ENCODE data around the gene UBE2L6. TPM values are rescaled to one million over a fixed set of nuclear protein-coding genes. Genes with fewer than 3 reads are reported as not detected.

Gene UBE2L6
- total and polyA plus RNA-seq, 12 donors: 34.4 to 108 (median 78.9) TPM

DNA sequence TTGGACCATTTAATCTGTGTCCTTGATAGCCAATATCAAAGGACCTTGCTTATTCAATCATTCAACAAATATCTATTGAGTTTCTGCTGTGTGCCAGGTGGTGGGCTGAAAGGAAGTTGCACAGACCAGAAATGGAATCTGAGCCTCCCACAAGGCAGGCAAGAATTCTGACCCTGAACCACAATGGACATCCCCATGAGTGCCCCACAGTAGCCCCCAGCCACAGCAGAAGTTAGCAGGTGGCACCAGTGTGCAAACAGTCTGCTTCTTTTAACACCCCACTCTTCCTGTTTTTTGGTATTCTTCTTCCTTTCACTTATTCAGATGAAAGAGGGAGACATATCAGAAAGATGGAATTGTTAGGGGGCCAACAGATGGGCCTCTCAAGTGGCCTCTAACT lies 17.8 kb upstream of the UBE2L6 start:
- intact Hi-C loops (cut with DNase I): no loop called here
- Histone ChIP-seq H3K4me1 (replicated peaks in 1 of 2) (no peaks in the 10 kb centered on the region), H3K27me3 (peaks cover 6% of the 10 kb centered on the region), H3K4me3 (no peak overlapping the region), H3K36me3 (replicated peaks in 1 of 2) (no peaks in the 10 kb centered on the region), H3K9me3 (replicated peaks in 1 of 3) (no peaks in the 10 kb centered on the region), H3K27ac (no peak overlapping the region)
- DNase-seq: no peak
- no peak for TF ChIP-seq POLR2A (IDR thresholded peaks at IDR 0.05)
- TF ChIP-seq, protein P1, sequence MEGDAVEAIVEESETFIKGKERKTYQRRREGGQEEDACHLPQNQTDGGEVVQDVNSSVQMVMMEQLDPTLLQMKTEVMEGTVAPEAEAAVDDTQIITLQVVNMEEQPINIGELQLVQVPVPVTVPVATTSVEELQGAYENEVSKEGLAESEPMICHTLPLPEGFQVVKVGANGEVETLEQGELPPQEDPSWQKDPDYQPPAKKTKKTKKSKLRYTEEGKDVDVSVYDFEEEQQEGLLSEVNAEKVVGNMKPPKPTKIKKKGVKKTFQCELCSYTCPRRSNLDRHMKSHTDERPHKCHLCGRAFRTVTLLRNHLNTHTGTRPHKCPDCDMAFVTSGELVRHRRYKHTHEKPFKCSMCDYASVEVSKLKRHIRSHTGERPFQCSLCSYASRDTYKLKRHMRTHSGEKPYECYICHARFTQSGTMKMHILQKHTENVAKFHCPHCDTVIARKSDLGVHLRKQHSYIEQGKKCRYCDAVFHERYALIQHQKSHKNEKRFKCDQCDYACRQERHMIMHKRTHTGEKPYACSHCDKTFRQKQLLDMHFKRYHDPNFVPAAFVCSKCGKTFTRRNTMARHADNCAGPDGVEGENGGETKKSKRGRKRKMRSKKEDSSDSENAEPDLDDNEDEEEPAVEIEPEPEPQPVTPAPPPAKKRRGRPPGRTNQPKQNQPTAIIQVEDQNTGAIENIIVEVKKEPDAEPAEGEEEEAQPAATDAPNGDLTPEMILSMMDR (IDR thresholded peaks at IDR 0.05): no peak

DNA sequence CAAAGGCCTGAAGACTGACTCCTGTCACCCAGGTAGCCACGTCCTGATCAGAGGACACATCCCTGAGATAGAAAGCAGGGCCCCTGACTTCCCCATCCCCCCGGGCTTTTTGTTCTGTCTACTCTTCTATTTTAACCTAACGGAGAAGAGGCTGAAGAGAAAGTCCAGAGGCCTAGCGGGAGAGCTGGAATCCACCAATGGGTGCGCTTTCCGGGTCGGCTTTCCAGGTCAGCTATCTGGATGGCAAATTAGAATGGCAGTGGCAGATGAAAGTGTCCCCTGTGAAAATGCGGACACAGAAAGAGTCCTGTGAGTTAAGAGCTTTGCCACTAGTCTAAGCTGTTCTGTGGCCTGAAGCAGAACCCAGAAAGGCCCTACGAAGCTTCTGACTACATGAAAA lies 16.9 kb upstream of the UBE2L6 start:
- no peak for TF ChIP-seq POLR2A (IDR thresholded peaks at IDR 0.05)
- TF ChIP-seq, protein P1 (IDR thresholded peaks at IDR 0.05): no peak
- Histone ChIP-seq H3K4me3 (no peak overlapping the region), H3K27me3 (peaks cover 6% of the 10 kb centered on the region), H3K4me1 (replicated peaks in 1 of 2) (no peaks in the 10 kb centered on the region), H3K27ac (no peak overlapping the region), H3K9me3 (replicated peaks in 1 of 3) (no peaks in the 10 kb centered on the region), H3K36me3 (replicated peaks in 1 of 2) (no peaks in the 10 kb centered on the region)
- intact Hi-C loops (cut with DNase I): no loop called here
- 78 to 90% (median 87%) methylated on average over 9 of the region's 9 CpGs for WGBS, 4 donors
- no peak for DNase-seq

DNA sequence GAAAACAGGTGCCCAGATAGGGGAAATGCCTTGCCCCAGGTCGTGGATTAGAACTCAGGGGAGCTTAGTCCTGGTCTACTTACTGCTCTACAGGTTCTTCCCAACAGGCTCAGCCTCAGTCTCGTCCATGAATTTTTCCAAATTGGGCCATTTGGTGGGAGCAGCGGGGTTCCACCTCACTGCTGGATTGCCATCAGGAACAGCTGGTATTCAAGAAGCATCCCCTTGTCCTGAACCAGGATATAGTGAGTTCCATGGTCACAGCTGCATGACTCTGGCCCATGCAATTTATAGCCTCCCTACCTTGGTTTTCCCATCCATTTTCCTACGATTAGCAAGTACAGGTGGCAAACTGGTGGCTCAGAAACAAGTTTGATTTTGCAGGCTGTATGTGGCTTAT lies 6.6 kb upstream of the UBE2L6 start:
- H3K36me3 ChIP-seq (replicated peaks in 1 of 2): no peaks in the 10 kb centered on the region
- no peaks in the 10 kb centered on the region for H3K9me3 ChIP-seq (replicated peaks in 1 of 3)
- H3K4me1 ChIP-seq (replicated peaks in 1 of 2): peaks cover 0 to 7% of the 10 kb centered on the region in 2 donors
- H3K27ac ChIP-seq: no peak overlapping the region
- TF ChIP-seq, protein P1 (IDR thresholded peaks at IDR 0.05): no peak
- no peak for TF ChIP-seq POLR2A (IDR thresholded peaks at IDR 0.05)
- no peaks in the 10 kb centered on the region for H3K27me3 ChIP-seq
- intact Hi-C loops (cut with DNase I): loop anchor here in 1 of 2 donors (5.0 kb wide), 1 partner anchor 68 kb away; no protein-coding TSS in a partner anchor
- DNase-seq: no peak
- no peak overlapping the region for H3K4me3 ChIP-seq
- WGBS, 4 donors: 51 to 69% (median 56%) methylated on average over 4 of the region's 4 CpGs

DNA sequence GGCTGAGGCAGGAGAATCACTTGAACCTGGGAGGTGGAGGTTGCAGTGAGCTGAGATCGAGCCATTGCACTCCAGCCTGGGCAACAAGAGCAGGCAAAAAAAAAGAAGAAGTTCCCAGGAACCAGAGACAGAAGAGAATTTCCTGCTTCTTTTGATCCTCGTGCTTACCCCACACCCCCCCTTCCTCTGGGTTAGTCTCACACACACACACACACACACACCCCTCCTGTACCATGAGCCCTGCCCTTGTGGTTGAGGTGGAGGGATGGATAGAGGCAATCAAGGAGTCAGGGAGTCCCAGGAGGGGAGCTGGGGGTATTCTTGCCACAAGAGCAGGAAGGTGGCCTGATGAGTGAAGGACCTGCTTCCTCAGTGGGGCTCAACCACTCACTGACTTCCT lies 4.1 kb upstream of the UBE2L6 start:
- no peak for TF ChIP-seq POLR2A (IDR thresholded peaks at IDR 0.05)
- TF ChIP-seq, protein P1 (IDR thresholded peaks at IDR 0.05): no peak
- WGBS, 4 donors: 40 to 50% (median 46%) methylated on average over 2 of the region's 2 CpGs
- Histone ChIP-seq H3K36me3 (replicated peaks in 1 of 2) (no peaks in the 10 kb centered on the region), H3K27me3 (no peaks in the 10 kb centered on the region), H3K27ac (no peak overlapping the region), H3K4me3 (no peak overlapping the region), H3K9me3 (replicated peaks in 1 of 3) (no peaks in the 10 kb centered on the region), H3K4me1 (replicated peaks in 1 of 2) (peaks cover 3 to 14% of the 10 kb centered on the region in 2 donors)
- DNase-seq: no peak
- intact Hi-C loops (cut with DNase I): loop anchor here in 1 of 2 donors (5.0 kb wide), 1 partner anchor 71 kb away; no protein-coding TSS in a partner anchor
